HTERT RPE-1 (cell line): ENCODE data around the gene CDC40.
"Not testable (repeated sequence)": the region's sequence is repeated elsewhere in the genome, so short reads cannot be mapped to it uniquely, and the experiment has no call there.

Source experiments
- in situ Hi-C: fragments of 300-500 bp; cut with MboI; formaldehyde crosslinking; loops from 4 replicates; pipeline ENCODE4 v1.14.3; 2020; ENCODE audit warnings: low sequenced_read_pairs

The CDC40 gene

DNA sequence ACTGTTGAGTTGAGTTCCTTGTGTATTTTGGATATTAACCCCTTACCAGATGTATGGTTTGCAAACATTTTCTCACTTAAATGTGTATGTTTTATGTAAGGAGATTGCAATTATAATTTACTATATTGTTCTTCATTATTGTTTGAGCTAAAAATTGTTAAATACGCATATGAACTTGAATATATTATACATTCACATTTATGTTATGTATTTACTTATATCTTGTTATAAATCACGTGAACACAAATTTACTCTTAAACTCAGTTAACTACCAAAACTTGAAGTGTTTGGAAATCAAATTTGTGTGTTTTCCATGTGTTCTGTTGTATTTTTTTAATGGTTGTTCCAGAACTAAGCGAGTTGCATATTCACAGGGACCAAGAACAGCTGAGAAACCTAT is 18.3 kb downstream of the CDC40 start:
- in situ Hi-C loops: no loop called here

DNA sequence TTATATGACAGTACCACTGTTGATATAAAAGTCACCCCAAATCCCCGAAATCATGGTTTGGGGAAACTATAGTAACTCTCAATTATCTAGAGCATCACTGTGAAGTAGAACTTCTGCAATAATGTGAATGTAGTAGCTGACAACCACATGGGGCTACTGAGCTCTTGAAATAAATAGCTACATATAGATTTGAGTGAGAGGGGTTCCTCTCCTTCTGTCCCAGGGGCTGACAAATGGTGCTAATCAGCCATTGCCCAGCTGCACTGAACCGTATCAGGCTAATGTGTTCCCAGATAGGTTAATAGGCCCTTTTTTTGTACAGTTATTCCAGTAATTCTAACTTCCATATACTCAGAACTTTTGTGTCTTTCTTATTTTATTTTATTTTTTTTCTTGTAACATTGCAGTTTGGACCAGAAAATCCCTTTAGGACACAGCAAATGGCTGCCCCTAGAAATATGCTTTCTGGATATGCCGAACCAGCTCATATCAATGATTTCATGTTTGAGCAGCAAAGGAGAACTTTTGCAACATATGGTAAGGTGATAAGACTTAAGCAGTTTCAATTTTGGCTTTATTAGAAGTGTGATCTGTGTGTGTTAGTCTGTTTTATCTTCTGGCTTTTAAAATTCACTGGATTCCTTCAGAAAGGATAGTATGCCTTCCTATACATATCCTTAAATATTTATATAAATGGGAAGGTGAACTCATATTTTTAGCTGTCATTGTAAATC is 21.1 kb downstream of the CDC40 start:
- in situ Hi-C loops: no loop called here

DNA sequence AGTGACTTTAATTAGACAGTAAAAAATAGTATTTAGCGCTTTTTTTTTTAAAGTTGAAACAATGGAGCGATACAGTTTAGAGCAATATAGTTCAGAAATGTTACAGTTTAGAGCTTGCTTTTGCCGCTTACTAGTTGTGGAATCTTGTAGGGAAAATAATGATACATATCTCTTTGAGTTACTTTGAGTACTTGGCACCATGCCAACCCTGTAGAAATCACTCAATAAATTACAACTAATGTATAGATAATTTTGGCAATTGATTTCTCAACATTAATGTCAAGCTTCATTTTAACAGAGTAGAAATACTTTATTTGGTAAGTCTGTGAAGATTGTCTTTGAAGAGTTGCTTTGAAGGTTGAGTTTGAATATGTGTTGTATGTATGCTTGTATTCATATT is 27.4 kb downstream of the CDC40 start:
- in situ Hi-C loops: no loop called here

DNA sequence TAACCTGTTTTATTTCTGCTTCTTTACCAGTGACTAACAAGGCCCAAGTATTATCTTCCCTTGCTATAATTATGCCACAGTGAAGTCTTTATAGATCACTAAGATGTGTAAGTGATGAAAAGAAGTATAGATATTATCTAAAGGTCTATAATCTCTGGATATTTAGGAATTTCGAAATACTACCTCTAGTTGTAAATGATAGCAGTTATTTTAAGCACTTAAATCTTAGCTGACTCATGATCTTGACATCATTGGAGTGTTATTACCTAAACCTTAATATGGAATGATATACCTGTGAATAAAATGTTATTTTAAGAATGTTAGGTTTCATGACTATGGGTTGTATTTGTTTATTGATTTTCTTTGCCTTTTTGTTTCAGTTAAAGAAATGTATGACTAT is 31.5 kb downstream of the CDC40 start:
- in situ Hi-C loops: no loop called here

DNA sequence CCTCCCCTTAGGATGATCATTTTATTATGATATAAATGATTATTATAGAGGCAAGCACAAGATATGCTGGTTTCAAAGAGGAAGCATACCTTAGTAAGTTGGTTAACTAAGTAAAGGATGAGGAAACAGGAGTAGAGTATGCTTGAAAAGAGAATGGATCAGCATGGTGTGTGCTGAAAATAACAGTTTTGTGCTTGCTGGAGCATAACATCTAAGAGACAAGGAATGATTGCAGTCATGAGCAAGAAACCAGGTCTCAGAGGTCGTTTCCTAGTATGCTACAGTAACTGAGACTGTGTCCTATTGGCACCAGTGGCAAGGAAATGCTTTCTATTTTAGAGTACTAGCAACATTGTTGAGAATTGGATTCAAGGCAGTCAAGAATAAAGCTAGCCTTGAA is 34.1 kb downstream of the CDC40 start:
- in situ Hi-C loops: no loop called here

DNA sequence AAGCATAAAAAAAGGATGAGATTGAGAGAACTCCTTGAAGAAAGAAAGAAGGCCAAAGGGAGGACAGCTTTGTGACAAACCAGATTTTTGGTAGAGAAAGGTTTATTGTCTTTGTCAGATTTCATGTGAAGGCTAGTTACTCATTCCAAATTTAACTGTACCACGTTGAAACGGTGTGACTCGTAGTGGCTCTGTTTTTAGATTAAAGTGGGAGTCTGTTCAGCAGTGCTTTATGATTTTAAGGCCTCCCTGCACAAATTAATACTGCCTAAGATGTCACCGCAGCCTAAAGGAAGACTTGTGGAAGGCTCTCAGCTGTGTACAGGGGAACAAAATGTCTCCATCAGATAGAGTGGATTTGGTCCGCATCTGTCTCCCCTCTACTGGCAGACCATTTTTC is 35.9 kb downstream of the CDC40 start:
- in situ Hi-C loops: no loop called here

DNA sequence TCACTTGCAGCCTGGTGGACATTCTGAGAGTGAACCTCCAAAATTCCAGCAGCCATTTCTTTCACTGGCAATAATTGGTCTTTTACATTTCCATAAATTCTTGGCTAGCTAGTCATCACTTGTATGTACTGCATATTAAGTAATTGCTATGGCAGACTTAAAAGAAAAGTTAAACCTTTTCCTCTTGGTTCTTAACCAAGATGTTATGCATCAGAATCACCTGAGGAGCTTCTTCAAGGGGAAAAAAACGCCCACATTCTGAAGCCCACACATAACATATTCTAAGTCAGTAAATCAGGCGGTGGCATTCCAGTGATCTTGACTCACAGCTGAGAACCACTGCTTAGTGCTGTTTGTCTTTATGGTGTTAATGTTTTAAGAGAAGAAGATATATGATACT is 37.0 kb downstream of the CDC40 start:
- in situ Hi-C loops: no loop called here

DNA sequence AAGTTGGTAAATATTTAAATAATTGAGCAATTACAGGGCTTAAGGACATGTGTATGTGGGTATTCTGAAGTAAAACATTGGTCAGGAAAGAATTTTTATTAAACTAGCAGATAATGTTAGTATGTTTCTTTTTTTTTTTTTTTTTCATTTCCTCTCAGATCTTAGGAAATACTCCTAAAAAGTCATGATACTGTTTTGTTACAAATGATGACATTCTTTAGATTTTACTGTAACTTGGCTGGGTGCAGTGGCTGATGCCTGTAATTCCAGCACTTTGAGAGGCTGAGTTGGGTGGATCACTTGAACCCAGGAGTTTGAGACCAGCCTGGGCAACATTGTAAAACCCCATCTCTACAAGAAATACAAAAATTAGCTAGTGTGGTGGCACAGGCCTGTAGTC is 41.5 kb downstream of the CDC40 start:
- in situ Hi-C loops: no loop called here

DNA sequence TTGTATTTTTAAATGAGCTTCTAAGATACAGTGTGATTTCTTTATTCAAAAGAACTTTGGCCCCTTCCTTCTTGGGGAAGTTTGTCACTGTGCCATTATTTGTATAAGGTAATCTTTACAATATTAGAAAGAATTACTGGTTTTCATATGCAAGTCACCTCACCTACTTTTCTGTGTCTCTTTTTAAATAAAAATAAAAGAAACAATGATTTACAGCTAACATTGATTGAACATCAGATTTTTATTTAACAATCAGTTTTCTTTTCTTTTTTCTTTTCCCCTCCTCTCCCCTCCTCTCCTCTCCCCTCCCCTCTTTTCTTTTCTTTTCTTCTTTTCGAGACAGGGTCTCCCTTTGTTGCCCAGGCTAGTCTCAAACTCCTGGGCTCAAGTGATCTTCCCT is 46.0 kb downstream of the CDC40 start:
- in situ Hi-C loops: no loop called here

DNA sequence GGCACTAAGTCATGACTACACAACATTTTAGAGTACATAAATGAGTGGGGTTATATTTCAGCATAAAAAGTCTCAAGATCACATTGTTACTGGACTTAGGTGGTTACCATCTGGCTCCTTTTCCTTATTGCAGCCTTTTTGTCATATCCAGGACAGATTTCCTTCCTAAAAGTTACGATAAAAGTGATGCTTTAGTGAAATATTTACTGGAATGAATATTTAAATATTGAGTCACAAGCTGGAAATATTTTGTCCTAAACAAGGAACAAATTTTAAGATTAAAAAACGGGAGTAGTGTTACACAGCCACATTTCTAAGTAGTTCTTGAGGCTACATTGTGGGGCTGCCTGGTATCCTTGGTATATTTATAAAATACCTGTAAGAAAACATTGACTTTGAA is 52.2 kb downstream of the CDC40 start:
- in situ Hi-C loops: no loop called here

DNA sequence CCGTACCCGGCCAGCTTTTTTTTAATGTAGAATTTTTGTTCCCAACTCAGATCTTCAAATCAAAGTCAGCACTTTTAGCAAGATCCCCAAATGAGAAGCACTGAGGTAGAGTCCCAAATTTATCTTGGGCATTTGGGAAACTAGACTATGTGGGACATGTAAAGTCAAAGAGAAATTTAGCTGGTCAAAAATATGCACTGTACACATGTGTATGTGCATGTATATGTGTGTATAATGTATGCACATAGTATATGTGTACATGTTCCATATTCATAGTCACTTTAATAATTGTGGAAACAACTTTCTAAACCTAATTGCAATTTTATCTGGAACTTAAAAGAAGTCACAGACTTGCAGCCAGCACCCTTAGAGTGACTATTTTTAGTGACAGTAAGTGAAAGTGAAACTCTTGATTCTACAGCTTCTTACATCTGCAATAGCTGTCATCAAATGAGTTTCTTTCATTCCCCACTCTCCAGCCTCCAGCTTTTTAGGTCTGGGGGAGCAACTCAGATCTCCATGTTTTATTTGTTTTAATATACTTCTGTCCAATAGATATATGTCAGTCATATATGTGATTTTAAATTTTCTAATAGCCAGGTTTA is 53.6 kb downstream of the CDC40 start:
- in situ Hi-C loops: no loop called here

DNA sequence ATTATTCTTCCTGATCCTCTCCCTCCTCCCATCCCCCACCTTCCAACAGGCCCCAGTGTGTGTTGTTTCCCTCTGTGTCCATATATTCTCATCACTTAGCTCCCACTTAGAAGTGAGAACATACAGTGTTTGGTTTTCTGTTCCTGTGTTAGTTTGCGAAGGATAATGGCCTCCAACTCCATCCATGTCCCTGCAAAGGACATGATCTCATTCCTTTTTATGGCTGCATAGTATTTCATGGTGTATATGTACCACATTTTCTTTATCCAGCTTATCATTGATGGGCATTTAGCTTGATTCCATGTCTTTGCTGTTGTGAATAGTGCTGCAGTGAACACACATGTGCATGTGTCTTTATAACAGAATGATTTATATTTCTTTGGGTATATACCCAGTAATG is 55.8 kb downstream of the CDC40 start:
- in situ Hi-C loops: not testable (repeated sequence)

DNA sequence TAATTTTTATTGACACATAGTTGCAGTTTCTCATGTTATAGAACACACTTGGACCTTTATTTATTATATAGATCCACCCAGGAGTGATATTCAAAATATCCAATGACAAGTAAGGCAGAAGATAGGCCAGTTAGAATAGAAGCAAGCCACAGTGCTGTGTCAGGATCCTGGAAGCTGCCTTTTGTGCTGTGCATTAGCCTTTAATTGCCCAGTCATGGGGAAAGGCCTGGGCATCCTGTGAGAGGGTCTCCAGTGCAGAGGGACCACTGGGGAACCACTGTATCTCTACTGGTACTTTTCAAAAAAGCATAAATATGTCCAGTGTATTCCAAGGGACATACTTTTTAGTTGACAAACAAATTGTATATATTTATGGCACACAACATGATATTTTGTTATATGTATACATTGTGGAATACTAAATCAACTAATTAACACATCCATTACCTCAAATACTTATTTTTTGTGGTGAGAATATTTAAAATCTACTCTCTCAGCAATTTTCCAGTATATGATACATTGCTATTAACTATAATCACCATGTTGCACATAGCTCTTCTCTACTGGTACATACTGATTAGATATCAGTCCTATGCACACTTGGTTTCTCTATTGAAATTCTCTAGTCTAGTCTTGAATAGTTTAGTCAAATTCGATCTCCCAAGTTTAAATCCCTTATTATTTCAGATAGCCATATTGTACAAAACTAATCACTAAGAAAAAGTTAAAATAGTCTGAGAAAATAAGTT is 59.5 kb downstream of the CDC40 start:
- in situ Hi-C loops: no loop called here

DNA sequence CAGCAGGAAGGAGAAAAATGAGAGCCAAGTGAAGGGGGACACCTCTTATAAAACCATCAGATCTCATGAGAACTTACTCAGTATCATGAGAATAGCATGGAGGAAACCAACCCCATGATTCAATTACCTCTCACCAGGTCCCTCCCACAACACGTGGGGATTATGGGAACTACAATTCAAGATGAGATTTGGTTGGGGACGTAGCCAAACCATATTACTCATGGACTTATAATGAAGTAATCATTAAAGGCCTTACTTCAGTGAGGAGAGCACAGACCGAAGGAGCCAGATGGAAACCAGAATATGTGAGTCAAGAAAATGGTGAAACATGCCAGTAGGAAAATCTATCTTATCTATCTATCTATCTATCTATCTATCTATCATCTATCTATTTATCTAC is 64.4 kb downstream of the CDC40 start:
- in situ Hi-C loops: not testable (repeated sequence)

DNA sequence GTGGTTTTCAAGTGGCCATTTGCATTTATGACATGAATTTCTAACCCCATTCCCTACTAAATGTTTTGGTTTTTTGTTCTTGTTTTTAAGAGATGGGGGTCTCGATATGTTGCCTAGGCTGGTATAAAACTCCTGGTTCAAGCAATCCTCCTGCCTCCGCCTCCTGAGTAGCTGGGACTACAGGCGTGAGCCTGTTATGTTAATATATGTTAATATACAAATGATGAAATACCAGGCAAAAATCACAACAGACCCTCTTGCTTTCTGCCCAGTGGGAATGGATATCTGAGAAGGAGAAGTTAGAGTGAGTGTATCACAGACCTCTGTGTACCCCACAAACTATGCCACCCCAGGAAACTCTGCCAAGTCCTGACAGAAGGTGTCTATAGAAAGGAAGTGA is 66.2 kb downstream of the CDC40 start:
- in situ Hi-C loops: no loop called here

DNA sequence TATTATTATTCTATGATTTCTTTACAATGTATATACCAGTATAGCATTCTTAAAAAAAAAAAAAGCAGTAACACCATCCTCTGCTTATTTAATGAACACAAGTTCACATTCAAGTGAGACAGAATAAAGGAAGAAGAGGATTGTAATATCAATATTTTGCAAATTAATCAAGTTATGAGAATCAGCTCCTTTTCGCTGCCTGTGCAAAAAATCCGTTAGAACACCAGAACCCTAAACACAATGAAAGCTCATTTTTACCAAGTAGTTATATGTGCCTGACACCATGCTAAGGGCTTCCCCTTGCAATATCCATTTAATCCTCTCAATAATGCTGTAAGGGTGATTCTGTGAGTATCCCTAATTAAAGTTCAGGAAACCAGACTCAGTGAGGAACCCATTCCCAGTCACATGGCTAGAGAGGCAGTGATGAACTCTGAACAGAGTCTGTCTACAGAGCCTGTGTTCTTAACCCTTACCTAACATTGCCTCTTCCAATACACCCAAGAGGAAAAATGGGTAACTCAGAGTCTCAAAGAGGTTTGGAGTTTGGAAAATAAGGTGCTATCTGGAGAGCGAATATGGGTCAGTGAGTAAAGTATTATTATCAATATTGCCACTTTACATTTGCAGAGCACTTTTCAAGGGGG is 66.8 kb downstream of the CDC40 start:
- in situ Hi-C loops: no loop called here

DNA sequence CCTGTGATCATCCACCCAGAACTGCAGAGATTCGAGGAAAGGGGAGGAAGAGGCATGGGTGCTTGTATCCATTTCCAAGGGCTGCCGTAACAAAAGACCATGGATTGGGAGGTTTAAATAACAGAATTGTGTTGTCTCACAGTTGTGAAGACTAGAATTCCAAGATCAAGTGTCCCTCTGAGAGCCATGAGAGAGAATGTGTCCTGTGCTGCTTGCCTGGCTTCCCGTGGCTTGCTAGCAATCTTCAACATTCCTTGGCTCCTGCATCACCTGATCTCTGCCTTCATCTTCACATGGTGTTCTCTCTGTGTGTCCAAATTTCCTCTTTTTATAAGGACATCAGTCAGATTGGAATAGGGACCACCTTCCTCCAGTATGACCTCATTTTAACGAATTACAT is 69.8 kb downstream of the CDC40 start:
- in situ Hi-C loops: no loop called here

DNA sequence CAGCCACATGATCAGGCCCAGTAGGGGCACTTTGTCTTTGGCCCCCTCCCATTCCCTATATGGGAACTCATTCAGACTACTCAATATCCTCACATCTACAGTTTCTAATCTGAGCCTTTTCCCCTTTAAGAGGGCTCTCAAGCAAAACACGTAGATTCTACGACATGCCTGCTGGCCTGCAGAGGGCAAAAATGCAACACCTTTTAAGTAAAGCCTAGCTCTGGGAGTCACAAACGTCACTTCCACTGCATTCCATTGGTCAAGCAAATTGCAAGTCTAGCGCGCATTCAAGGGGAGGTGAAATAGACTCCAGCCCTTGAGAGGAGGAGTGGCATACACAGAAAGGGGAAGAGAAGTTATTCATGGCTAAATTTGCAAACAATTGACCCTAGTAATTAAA is 70.6 kb downstream of the CDC40 start:
- in situ Hi-C loops: no loop called here

DNA sequence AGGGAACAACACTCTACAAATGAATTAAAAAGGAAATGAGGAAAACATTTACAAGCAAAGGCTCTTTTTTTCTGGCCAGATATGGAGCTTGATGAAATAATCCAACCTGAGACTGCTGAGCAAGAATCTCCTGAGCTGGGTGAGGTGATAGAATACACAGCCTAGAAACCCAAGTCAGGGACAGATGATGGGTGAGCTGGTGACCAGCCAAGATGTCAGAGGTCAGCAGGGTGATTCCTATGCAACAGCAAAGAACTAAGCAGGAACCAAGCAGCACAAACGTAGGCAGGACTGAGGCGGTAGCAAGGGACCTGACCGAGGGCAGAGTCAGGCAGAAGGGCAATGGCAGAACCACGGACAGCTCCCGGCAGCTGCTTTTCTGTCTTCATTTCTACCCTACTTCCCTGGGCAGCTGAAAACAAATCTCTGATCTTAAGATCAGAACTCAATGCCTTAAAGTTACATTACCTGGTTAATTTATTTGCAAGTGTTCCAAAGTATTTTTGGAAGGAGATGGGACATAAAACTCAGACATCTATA is 75.1 kb downstream of the CDC40 start:
- in situ Hi-C loops: no loop called here

DNA sequence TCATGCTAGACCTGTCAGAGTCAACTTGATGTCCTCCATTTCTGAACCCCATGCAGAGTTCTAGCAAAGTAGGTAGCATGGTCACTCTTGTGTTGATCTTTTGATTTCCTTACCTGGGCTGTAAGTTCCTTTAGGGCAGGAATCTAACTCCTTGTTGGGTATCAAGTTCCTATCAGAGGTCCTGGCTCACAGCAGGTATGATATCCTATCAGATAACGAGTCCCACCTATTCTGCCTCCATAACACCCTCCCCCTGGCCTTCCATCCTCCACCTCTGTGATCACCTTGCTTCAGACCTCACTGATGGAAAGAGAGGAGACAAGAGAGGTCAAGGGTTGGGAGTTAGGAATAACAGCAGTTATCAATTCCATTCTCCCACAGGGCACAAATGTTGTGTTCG is 76.1 kb downstream of the CDC40 start:
- in situ Hi-C loops: no loop called here

DNA sequence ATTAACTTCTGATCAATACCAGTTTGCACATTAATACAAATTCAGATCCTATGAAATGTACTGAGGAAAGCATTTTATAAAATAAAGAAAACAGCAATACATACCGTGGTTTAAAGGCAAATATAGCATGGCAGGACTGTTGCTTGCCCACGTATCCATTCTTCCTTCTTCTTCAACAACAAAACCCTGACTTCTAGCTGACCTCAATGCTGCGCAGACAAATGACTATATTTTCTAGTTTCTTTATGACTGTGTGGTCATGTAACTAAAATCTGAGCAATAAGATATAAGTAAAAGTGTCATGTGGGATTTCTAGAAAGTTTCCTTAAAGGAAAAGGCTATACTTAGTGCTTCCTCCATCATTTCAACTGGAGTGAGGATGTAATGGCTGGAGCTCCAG is 85.0 kb downstream of the CDC40 start:
- in situ Hi-C loops: no loop called here

DNA sequence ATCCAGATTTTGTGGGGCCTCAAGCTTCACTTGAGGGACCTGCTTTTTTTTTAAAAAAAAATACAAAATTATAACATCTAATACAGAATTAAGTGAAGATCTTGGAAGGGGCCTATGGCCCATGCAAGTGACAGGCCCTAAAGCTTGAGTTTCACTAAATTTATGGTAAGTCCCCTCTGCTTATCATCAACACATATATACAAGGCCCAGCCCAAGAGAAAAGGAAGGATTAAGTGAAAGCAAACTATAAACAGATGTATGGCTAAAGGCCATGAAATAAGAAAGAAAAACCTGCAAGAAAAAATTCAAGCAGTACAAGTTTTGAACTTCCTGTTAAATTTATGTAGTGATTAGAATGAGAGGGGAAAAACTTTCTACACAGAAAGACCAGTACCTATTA is 86.8 kb downstream of the CDC40 start:
- in situ Hi-C loops: no loop called here
